Nephron (organoid): ENCODE data around the gene CFAP61.

Experiments
- H3K27ac Mint-ChIP-seq, 3 experiments: 2 replicates each; pipeline ENCODE4 v1.8.0; 2020; ENCODE audit warnings: mixed read lengths in 3 of 3, mild to moderate bottlenecking in 2 of 3, moderate library complexity in 1 of 3
- H3K27me3 Mint-ChIP-seq: 2 replicates; pipeline ENCODE4 v1.8.0; 2021; ENCODE audit warnings: low read depth, mild to moderate bottlenecking, moderate library complexity, mixed read lengths
- H3K36me3 Mint-ChIP-seq: 2 replicates; pipeline ENCODE4 v1.8.0; 2020; ENCODE audit warnings: low read depth, mixed read lengths
- H3K4me1 Mint-ChIP-seq: 2 replicates; pipeline ENCODE4 v1.8.0; 2020; ENCODE audit warnings: mixed read lengths
- H3K4me3 Mint-ChIP-seq, 3 experiments: 2 replicates each; pipeline ENCODE4 v1.8.0; 2020; ENCODE audit warnings: mild to moderate bottlenecking in 3 of 3, mixed read lengths in 3 of 3, moderate library complexity in 2 of 3
- H3K9me3 Mint-ChIP-seq: 2 replicates; pipeline ENCODE4 v1.8.0; 2020; ENCODE audit warnings: mixed read lengths
- TF ChIP-seq, protein P1 (sequence below), 3 experiments: fragments of 200-600 bp; sonication (generic); IDR thresholded peaks; one replicate each; pipeline ENCODE4 v1.5.0; 2021; ENCODE audit warnings: antibody characterized with exemption in 3 of 3; ENCODE audit not compliant: unreplicated experiment in 3 of 3

The CFAP61 gene

DNA sequence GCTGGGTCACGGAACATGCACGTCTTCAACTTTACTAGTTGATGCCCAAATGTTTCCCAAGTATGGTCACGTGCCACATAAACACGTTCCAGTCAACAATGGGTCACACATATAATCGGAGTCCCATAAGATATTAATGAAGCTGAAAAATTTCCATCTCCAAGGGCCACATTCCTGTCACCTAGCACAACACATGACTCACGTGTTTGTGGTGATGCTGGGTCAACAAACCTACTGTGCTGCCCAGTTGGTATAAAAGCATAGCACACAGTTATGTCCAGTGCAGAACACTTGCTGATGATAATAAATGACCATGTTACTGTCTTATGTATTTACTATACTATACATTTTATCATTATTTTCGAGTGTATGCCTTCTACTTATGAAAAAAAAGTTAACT, 247.6 kb downstream of the CFAP61 start:
- H3K9me3 Mint-ChIP-seq: no peaks in the 10 kb centered on the region
- TF ChIP-seq, protein P1, sequence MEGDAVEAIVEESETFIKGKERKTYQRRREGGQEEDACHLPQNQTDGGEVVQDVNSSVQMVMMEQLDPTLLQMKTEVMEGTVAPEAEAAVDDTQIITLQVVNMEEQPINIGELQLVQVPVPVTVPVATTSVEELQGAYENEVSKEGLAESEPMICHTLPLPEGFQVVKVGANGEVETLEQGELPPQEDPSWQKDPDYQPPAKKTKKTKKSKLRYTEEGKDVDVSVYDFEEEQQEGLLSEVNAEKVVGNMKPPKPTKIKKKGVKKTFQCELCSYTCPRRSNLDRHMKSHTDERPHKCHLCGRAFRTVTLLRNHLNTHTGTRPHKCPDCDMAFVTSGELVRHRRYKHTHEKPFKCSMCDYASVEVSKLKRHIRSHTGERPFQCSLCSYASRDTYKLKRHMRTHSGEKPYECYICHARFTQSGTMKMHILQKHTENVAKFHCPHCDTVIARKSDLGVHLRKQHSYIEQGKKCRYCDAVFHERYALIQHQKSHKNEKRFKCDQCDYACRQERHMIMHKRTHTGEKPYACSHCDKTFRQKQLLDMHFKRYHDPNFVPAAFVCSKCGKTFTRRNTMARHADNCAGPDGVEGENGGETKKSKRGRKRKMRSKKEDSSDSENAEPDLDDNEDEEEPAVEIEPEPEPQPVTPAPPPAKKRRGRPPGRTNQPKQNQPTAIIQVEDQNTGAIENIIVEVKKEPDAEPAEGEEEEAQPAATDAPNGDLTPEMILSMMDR (IDR thresholded peaks at IDR 0.05; ENCODE audit: unreplicated experiment in 3 of 3): no peak
- no peaks in the 10 kb centered on the region for H3K36me3 Mint-ChIP-seq

DNA sequence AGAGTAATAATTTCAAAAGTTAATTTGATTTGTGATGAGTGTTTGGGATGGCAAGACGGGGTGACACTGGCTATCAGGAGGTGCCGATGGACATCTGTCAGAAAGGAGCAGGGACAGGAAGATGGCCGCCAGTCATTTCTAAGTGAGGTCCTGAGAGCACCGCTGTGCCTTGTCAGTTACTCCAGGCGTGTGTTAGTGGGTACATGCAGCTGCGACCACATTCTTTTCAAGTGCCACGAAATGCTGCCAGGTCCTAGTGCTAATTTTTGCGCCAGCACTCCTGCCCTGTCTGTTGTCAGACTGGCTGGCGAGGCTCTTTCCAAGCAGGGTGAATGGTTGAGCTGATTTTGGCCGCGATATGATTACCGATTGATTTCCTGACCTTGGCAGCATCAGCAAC, 251.0 kb downstream of the CFAP61 start:
- TF ChIP-seq, protein P1 (IDR thresholded peaks at IDR 0.05; ENCODE audit: unreplicated experiment in 3 of 3): no peak
- no peaks in the 10 kb centered on the region for H3K9me3 Mint-ChIP-seq
- no peaks in the 10 kb centered on the region for H3K4me1 Mint-ChIP-seq

More for the DNA sequence above, 247.6 kb downstream of the CFAP61 start:
- no peak overlapping the region for H3K27ac Mint-ChIP-seq
- H3K4me3 Mint-ChIP-seq: no peak overlapping the region
- H3K27me3 Mint-ChIP-seq: peaks cover 12% of the 10 kb centered on the region
- H3K4me1 Mint-ChIP-seq: no peaks in the 10 kb centered on the region

DNA sequence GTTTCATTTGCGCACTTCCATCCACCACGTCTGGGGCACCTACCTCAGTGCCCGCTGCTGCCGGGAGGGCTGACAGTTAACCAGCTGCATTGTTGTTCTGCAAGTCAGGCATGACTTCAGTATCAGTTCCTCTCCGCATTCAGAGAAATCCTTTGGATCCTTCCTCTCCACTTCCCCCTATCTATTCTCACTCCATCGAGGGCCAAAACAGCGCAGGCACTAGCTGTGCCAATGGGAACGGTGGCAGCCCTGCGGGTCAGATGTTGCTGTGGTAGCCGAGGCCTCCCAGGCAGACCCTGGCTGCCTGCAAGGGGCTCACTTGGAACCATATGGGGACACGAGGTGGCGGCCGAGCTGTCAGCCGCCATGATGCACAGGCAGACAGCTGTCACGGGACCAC, 251.4 kb downstream of the CFAP61 start:
- Mint-ChIP-seq H3K4me1 (no peaks in the 10 kb centered on the region), H3K27me3 (peaks cover 3% of the 10 kb centered on the region), H3K27ac (no peak overlapping the region), H3K4me3 (no peak overlapping the region), H3K36me3 (no peaks in the 10 kb centered on the region), H3K9me3 (no peaks in the 10 kb centered on the region)
- TF ChIP-seq, protein P1 (IDR thresholded peaks at IDR 0.05; ENCODE audit: unreplicated experiment in 3 of 3): no peak

More for the DNA sequence above, 251.0 kb downstream of the CFAP61 start:
- H3K36me3 Mint-ChIP-seq: no peaks in the 10 kb centered on the region
- no peak overlapping the region for H3K27ac Mint-ChIP-seq
- no peak overlapping the region for H3K4me3 Mint-ChIP-seq
- peaks cover 4% of the 10 kb centered on the region for H3K27me3 Mint-ChIP-seq

DNA sequence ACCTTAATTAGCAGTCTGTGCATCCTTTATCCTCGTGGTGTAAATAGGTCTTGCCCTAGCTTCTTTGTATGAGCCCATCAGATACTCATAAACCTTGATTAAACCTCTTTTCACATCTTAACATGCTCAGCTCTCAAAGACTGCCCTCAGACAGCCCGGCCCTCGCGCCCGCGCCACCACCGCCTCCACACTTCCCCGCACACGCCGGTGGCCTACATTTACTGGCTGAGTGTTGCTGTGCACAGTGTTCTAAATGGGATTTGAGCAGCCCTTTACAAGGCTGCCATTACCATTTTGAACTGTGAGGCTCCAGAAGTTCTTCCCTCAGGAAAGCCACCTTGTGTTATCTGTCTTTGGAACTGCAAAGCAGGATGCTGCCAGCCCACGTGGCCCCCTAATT, 252.6 kb downstream of the CFAP61 start:
- no peaks in the 10 kb centered on the region for H3K36me3 Mint-ChIP-seq
- H3K4me3 Mint-ChIP-seq: no peak overlapping the region
- no peaks in the 10 kb centered on the region for H3K9me3 Mint-ChIP-seq
- TF ChIP-seq, protein P1 (IDR thresholded peaks at IDR 0.05; ENCODE audit: unreplicated experiment in 3 of 3): no peak
- H3K4me1 Mint-ChIP-seq: no peaks in the 10 kb centered on the region
- H3K27ac Mint-ChIP-seq: no peak overlapping the region
- H3K27me3 Mint-ChIP-seq: peaks cover 3% of the 10 kb centered on the region

DNA sequence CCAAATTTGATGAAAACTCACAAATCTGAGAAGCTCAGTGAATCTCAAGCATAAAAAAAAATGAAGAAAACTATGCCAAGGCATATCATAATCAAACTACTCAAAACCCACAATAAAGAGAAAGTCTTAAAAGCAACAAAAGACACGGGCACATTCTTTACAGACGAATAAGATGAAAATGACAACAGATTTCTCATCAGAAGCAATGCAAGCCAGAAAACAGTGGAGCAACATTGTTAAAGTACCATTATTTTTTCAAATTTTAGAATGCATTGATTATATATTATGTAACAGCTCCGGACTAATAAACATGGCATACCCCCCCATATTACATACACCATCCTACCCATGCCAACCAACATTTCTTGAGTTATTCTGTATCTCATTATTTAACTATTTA, 260.2 kb downstream of the CFAP61 start:
- Mint-ChIP-seq H3K4me1 (peaks cover 6% of the 10 kb centered on the region), H3K27ac (no peak overlapping the region), H3K4me3 (no peak overlapping the region), H3K36me3 (no peaks in the 10 kb centered on the region), H3K27me3 (peaks cover 4% of the 10 kb centered on the region), H3K9me3 (peaks cover 21% of the 10 kb centered on the region)
- TF ChIP-seq, protein P1 (IDR thresholded peaks at IDR 0.05; ENCODE audit: unreplicated experiment in 3 of 3): no peak

DNA sequence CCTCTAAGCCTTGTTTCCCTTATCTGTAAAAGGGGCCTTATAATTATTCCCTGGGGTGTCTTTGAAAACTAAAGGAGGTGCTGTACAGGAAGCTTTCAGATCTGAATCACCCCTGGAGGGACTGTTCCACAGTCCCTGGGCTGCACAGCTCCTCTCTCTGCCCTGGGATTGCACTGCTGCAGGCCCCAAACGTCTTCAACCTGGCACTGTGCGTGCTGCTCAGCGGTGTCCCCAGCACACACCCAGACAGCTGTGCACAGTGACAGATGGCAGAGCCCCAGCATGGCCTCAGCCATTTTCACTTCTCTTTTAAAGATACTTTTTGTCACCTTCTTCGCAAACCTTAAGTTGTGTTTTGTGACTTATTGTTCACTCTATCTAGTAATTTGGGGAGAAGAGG, 264.9 kb downstream of the CFAP61 start:
- Mint-ChIP-seq H3K9me3 (peaks cover 25% of the 10 kb centered on the region), H3K27ac (no peak overlapping the region), H3K4me1 (peaks cover 11% of the 10 kb centered on the region), H3K36me3 (no peaks in the 10 kb centered on the region), H3K4me3 (no peak overlapping the region), H3K27me3 (no peaks in the 10 kb centered on the region)
- TF ChIP-seq, protein P1 (IDR thresholded peaks at IDR 0.05; ENCODE audit: unreplicated experiment in 3 of 3): no peak
